HCT116 (cell line): ENCODE results near the gene ARMC3. TPM values are rescaled to one million over a fixed set of nuclear protein-coding genes. Genes with fewer than 3 reads are reported as not detected.

ENCODE experiments used
- ATAC-seq: fragments of 200-7000 bp; cut with Tn5 transposase; 2 replicates; pipeline ENCODE4 v1.9.1; 2020; ENCODE audit warnings: mild to moderate bottlenecking, moderate library complexity
- BruUV-seq: library from RNA; stranded (reverse); fragments of 400-500 nt; replicated peaks from 2 replicates; lab custom pipeline; 2021; lab: Mats Ljungman, UMichigan
- CTCF ChIA-PET: fragments of 300-600 bp; sonication (Branson Sonifier 250); formaldehyde crosslinking; loops from one replicate; lab custom pipeline; 2021; ENCODE audit warnings: antibody characterized with exemption; lab: Charles Lee
- POLR2A ChIA-PET: fragments of 300-600, 350-600 bp; sonication (Branson Sonifier 250); formaldehyde crosslinking; loops from one replicate; lab custom pipeline; 2021; ENCODE audit warnings: antibody characterized with exemption; lab: Charles Lee
- RAD21 ChIA-PET, 2 experiments: fragments of 300-600 bp; sonication (Branson Sonifier 250); formaldehyde crosslinking; loops; one replicate each; lab custom pipeline; 2023; ENCODE audit warnings: low total read pairs in 2 of 2; ENCODE audit not compliant: uncharacterized antibody in 2 of 2, unreplicated experiment in 2 of 2, low non-redundant PET in 1 of 2; lab: Charles Lee
- DNase-seq: peaks from one replicate; pipeline ENCODE4 v3.0.0-alpha.2; 2010; ENCODE audit warnings: low read depth, low spot score
- H2AFZ ChIP-seq: fragments of 200-600 bp; shearing (Covaris generic), sonication (generic); 2 replicates; pipeline ENCODE4 v1.6.1; 2017; ENCODE audit warnings: low read depth, mixed run types, mixed read lengths, antibody characterized with exemption, low read length; ENCODE audit not compliant: poor library complexity, severe bottlenecking
- H3K27ac ChIP-seq: 2 replicates; pipeline ENCODE4 v1.5.1; 2012; ENCODE audit warnings: low read depth, low read length
- H3K27me3 ChIP-seq: fragments of 200-600 bp; sonication (generic); 2 replicates; pipeline ENCODE4 v1.6.1; 2016; ENCODE audit warnings: mixed run types, low read length, mixed read lengths; ENCODE audit not compliant: insufficient read depth
- H3K36me3 ChIP-seq, 2 experiments: fragments of 200-500 bp in 1 of 2; fragments of 200-600 bp in 1 of 2; sonication (Bioruptor generic) in 1 of 2; sonication (generic) in 1 of 2; 2 replicates each; pipeline versions ENCODE4 v1.5.1 to v1.6.1; 2014 to 2016; ENCODE audit warnings: low read length in 2 of 2, inconsistent platforms in 1 of 2, mixed read lengths in 1 of 2, mixed run types in 1 of 2; ENCODE audit not compliant: insufficient read depth in 2 of 2, control insufficient read depth in 1 of 2
- H3K4me1 ChIP-seq, 2 experiments: fragments of 200-600 bp in 1 of 2; sonication (generic) in 1 of 2; 2 replicates each; pipeline versions ENCODE4 v1.5.1 to v1.6.1; 2012 to 2017; ENCODE audit warnings: low read length in 2 of 2, inconsistent platforms in 1 of 2, mild to moderate bottlenecking in 1 of 2, mixed read lengths in 1 of 2, mixed run types in 1 of 2, moderate library complexity in 1 of 2; ENCODE audit not compliant: insufficient read depth in 2 of 2, control insufficient read depth in 1 of 2
- H3K4me2 ChIP-seq: fragments of 200-600 bp; sonication (generic); 2 replicates; pipeline ENCODE4 v1.6.1; 2017; ENCODE audit warnings: mixed run types, low read length, mixed read lengths
- H3K4me3 ChIP-seq, 2 experiments: fragments of 200-600 bp in 1 of 2; sonication (generic) in 1 of 2; replicated peaks in 1 of 2; 2 replicates each; pipeline ENCODE4 v1.5.1; 2011 to 2016; ENCODE audit warnings: low read length in 2 of 2, control low read depth in 1 of 2, low read depth in 1 of 2, mild to moderate bottlenecking in 1 of 2, mixed read lengths in 1 of 2, mixed run types in 1 of 2
- H3K79me2 ChIP-seq: fragments of 200-600 bp; sonication (generic); 2 replicates; pipeline ENCODE4 v1.6.1; 2017; ENCODE audit warnings: mild to moderate bottlenecking, mixed run types, low read length, moderate library complexity, mixed read lengths; ENCODE audit not compliant: insufficient read depth
- H3K9ac ChIP-seq: fragments of 200-600 bp; sonication (generic); 2 replicates; pipeline ENCODE4 v1.6.1; 2016; ENCODE audit warnings: low read length, mixed read lengths
- H3K9me2 ChIP-seq: fragments of 200-600 bp; sonication (generic), shearing (Covaris generic); 2 replicates; pipeline ENCODE4 v1.6.1; 2017; ENCODE audit warnings: mixed run types, mild to moderate bottlenecking, moderate library complexity; ENCODE audit not compliant: insufficient read depth
- H3K9me3 ChIP-seq, 2 experiments: fragments of 200-500 bp in 1 of 2; fragments of 200-600 bp in 1 of 2; sonication (Bioruptor generic) in 1 of 2; sonication (generic) in 1 of 2; 2 replicates each; pipeline ENCODE4 v1.6.1; 2014 to 2017; ENCODE audit warnings: low read length in 2 of 2, mixed read lengths in 2 of 2, inconsistent platforms in 1 of 2, low read depth in 1 of 2, mild to moderate bottlenecking in 1 of 2, mixed run types in 1 of 2, moderate library complexity in 1 of 2; ENCODE audit not compliant: control insufficient read depth in 1 of 2, insufficient read depth in 1 of 2
- H4K20me1 ChIP-seq: fragments of 200-600 bp; sonication (generic), shearing (Covaris generic); 2 replicates; pipeline ENCODE4 v1.6.1; 2017; ENCODE audit warnings: mixed run types, mild to moderate bottlenecking, moderate library complexity; ENCODE audit not compliant: insufficient read depth
- CBX3 ChIP-seq: IDR thresholded peaks from 2 replicates; pipeline ENCODE4 v1.6.1; 2012; ENCODE audit warnings: low read depth
- CEBPB ChIP-seq: IDR thresholded peaks from 2 replicates; pipeline ENCODE4 v1.6.1; 2012; ENCODE audit warnings: low read depth
- CTCF ChIP-seq, 3 experiments: fragments of 200-600 bp in 1 of 3; sonication (generic) in 1 of 3; IDR thresholded peaks in 2 of 3; conservative IDR thresholded peaks in 1 of 3; 2 replicates each; pipeline ENCODE4 v1.5.1; 2012 to 2017; ENCODE audit warnings: low read depth in 2 of 3, low read length in 2 of 3, antibody characterized with exemption in 1 of 3, borderline replicate concordance in 1 of 3, control low read depth in 1 of 3, mild to moderate bottlenecking in 1 of 3, mixed read lengths in 1 of 3, mixed run types in 1 of 3, moderate library complexity in 1 of 3; ENCODE audit not compliant: insufficient read depth in 1 of 3
- EGR1 ChIP-seq: IDR thresholded peaks from 2 replicates; pipeline ENCODE4 v1.6.1; 2012; ENCODE audit warnings: low read depth
- EZH2 ChIP-seq: fragments of 200-600 bp; sonication (generic); IDR thresholded peaks from 2 replicates; pipeline ENCODE4 v1.6.1; 2017; ENCODE audit warnings: antibody characterized with exemption, mixed run types
- EZH2phosphoT487 ChIP-seq: fragments of 200-600 bp; IDR thresholded peaks from 2 replicates; pipeline ENCODE4 v1.6.1; 2018; ENCODE audit warnings: antibody characterized with exemption, borderline replicate concordance
- FOSL1 ChIP-seq: IDR thresholded peaks from 2 replicates; pipeline ENCODE4 v1.6.1; 2012; ENCODE audit warnings: low read depth
- JUND ChIP-seq: IDR thresholded peaks from 2 replicates; pipeline ENCODE4 v1.6.1; 2012
- MAX ChIP-seq: IDR thresholded peaks from 2 replicates; pipeline ENCODE4 v1.6.1; 2012
- POLR2AphosphoS5 ChIP-seq: IDR thresholded peaks from 2 replicates; pipeline ENCODE4 v1.6.1; 2011; ENCODE audit warnings: mild to moderate bottlenecking, low read depth, low read length, moderate library complexity
- RAD21 ChIP-seq: IDR thresholded peaks from 2 replicates; pipeline ENCODE4 v1.6.1; 2012; ENCODE audit warnings: low read depth, mild to moderate bottlenecking
- REST ChIP-seq: IDR thresholded peaks from 2 replicates; pipeline ENCODE4 v1.6.1; 2012; ENCODE audit warnings: low read depth
- SP1 ChIP-seq: IDR thresholded peaks from 2 replicates; pipeline ENCODE4 v1.6.1; 2012; ENCODE audit warnings: low read depth
- SRF ChIP-seq: IDR thresholded peaks from 2 replicates; pipeline ENCODE4 v1.6.1; 2012; ENCODE audit warnings: low read depth
- TCF7L2 ChIP-seq: IDR thresholded peaks from 2 replicates; pipeline ENCODE4 v1.7.0; 2011; ENCODE audit warnings: borderline replicate concordance, inconsistent platforms; ENCODE audit not compliant: insufficient read depth, insufficient read length; ENCODE audit errors: extremely low read depth
- ZBTB33 ChIP-seq: IDR thresholded peaks from 2 replicates; pipeline ENCODE4 v1.6.1; 2011; ENCODE audit warnings: mild to moderate bottlenecking, low read length, moderate library complexity; ENCODE audit not compliant: insufficient replicate concordance; ENCODE audit errors: extremely low read depth
- ZFX ChIP-seq: fragments of 450-650 bp; IDR thresholded peaks from 2 replicates; pipeline ENCODE4 v1.6.1; 2017
- intact Hi-C: fragments of 100-400 bp; cut with micrococcal nuclease; formaldehyde crosslinking; loops from 2 replicates; pipeline ENCODE4 v1.10.0; 2022
- total RNA-seq: library from RNA; stranded (reverse); gene quantifications from one replicate; pipeline ENCODE4 v1.2.1, GENCODE V29; 2021; ENCODE audit not compliant: unreplicated experiment

Gene ARMC3
- total RNA-seq, 1 experiment from 2014 or later = 2.6 TPM

GRCh38 chr10:23051278-23051677, 123.4 kb downstream of the ARMC3 start:
- Histone ChIP-seq H3K4me3 (no peak overlapping the region), H3K4me1 (peaks cover 5 to 24% of the 10 kb centered on the region in 2 experiments), H3K27me3 (no peaks in the 10 kb centered on the region), H3K4me2 (no peak overlapping the region), H4K20me1 (no peaks in the 10 kb centered on the region), H3K36me3 (no peaks in the 10 kb centered on the region), H2AFZ (no peak overlapping the region), H3K9ac (no peak overlapping the region), H3K79me2 (no peaks in the 10 kb centered on the region), H3K9me3 (no peaks in the 10 kb centered on the region), H3K27ac (no peak overlapping the region), H3K9me2 (peaks cover 4% of the 10 kb centered on the region; the same call in 1 of the 2 replicates)
- ATAC-seq (no peak), DNase-seq (no peak)
- ChIA-PET POLR2A (no interaction called here), RAD21 (no interaction called here), CTCF (no interaction called here)
- no TSS peak for BruUV-seq
- intact Hi-C loops = no loop called here
- TF ChIP-seq CTCF (IDR thresholded peaks at IDR 0.05 in 2 of 3, conservative IDR thresholded peaks at IDR 0.05 in 1 of 3; ENCODE audit: borderline replicate concordance in 1 of 3, insufficient read depth in 1 of 3, low read depth in 2 of 3, low read length in 2 of 3) (no peak), EGR1 (no peak), CBX3 (no peak), RAD21 (no peak), CEBPB (no peak), ZFX (no peak), FOSL1 (no peak), SP1 (no peak), ZBTB33 (no peak), POLR2AphosphoS5 (no peak), SRF (no peak), EZH2 (no peak), TCF7L2 (no peak), JUND (no peak), REST (no peak), MAX (no peak), EZH2phosphoT487 (no peak)
